ENCODE results near the gene PLD5. TPM values are rescaled to one million over a fixed set of nuclear protein-coding genes. Genes with fewer than 3 reads are reported as not detected.
"Not testable (repeated sequence)": the region's sequence is repeated elsewhere in the genome, so short reads cannot be mapped to it uniquely, and the experiment has no call there.

PLD5 gene
- total RNA-seq, 1 donor from 2014 or later, result 6.6 TPM

DNA sequence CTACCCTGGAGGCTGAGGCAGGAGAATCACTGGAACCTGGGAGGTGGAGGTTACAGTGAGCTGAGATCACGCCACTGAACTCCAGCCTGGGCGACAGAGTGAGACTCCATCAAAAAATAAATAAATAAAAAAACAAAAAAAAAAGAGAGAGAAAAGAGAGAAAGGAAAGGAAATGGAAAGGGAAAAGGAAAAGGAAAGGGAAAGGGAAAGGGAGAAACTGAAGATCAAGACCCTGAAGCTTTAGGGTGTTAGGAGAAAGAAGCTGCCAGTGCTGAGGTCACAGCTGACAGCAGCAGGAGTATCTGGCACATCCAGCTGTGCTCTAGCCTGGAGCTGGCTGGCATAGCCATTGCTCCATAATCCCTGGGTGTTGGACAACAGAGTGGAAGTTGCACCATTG lies 257.5 kb downstream of the PLD5 start:
- H3K4me1 ChIP-seq; H3K27ac ChIP-seq; intact Hi-C loops (cut with DNase I); DNase-seq (ENCODE audit: low spot score in 2 of 2); H3K36me3 ChIP-seq; H3K27me3 ChIP-seq; H3K4me3 ChIP-seq; H3K9me3 ChIP-seq: not testable (repeated sequence)

DNA sequence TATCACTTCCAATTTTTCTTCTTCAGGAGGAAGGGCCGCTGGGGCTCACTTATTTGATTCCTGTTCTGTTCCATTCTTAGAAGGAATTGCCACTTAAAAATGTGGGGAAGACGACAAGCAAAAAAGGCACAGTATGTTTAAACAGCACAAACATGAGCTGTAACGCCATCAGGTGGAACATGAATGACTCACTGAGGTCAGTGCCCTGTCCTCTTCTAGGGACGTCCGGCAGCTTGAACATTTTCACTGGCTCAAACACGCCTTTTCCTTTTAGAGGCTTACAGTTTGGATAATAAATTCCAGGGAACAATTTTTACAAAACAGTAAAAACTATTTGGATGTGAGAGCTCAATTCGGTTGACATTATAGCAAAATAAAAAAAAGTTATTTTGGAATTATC lies 260.1 kb downstream of the PLD5 start:
- H3K27ac ChIP-seq; H3K9me3 ChIP-seq; H3K4me3 ChIP-seq; intact Hi-C loops (cut with DNase I); DNase-seq (ENCODE audit: low spot score in 2 of 2); H3K27me3 ChIP-seq; H3K4me1 ChIP-seq: not testable (repeated sequence)
- H3K36me3 ChIP-seq, result peaks cover 0 to 17% of the 10 kb centered on the region in 2 donors

DNA sequence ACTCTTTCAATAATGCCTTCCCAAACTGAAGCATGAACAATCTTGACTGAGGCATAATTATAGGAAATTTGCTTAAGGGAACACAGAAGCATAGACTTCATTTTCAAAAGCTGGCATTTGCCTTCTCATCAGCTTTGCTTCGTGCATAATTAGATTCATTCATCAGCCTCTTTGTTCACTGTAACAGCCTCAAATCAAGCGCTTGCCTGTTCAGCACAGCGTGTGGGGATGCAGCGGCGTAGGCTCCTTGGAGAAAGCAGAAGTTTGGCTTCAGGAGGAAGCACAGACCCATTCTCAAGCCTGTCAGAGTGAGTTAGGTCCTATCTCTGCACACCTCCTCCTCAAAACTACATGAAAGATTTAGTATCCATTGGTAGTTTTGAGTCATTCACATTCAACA lies 279.2 kb downstream of the PLD5 start:
- TF ChIP-seq, protein P1, sequence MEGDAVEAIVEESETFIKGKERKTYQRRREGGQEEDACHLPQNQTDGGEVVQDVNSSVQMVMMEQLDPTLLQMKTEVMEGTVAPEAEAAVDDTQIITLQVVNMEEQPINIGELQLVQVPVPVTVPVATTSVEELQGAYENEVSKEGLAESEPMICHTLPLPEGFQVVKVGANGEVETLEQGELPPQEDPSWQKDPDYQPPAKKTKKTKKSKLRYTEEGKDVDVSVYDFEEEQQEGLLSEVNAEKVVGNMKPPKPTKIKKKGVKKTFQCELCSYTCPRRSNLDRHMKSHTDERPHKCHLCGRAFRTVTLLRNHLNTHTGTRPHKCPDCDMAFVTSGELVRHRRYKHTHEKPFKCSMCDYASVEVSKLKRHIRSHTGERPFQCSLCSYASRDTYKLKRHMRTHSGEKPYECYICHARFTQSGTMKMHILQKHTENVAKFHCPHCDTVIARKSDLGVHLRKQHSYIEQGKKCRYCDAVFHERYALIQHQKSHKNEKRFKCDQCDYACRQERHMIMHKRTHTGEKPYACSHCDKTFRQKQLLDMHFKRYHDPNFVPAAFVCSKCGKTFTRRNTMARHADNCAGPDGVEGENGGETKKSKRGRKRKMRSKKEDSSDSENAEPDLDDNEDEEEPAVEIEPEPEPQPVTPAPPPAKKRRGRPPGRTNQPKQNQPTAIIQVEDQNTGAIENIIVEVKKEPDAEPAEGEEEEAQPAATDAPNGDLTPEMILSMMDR (IDR thresholded peaks at IDR 0.05), result no peak
- no peaks in the 10 kb centered on the region for H3K36me3 ChIP-seq
- no peak for DNase-seq (ENCODE audit: low spot score in 2 of 2)
- no peaks in the 10 kb centered on the region for H3K9me3 ChIP-seq
- no peak overlapping the region for H3K4me3 ChIP-seq
- H3K27me3 ChIP-seq, result no peaks in the 10 kb centered on the region
- no peaks in the 10 kb centered on the region for H3K4me1 ChIP-seq
- H3K27ac ChIP-seq, result no peak overlapping the region
- intact Hi-C loops (cut with DNase I), result no loop called here

DNA sequence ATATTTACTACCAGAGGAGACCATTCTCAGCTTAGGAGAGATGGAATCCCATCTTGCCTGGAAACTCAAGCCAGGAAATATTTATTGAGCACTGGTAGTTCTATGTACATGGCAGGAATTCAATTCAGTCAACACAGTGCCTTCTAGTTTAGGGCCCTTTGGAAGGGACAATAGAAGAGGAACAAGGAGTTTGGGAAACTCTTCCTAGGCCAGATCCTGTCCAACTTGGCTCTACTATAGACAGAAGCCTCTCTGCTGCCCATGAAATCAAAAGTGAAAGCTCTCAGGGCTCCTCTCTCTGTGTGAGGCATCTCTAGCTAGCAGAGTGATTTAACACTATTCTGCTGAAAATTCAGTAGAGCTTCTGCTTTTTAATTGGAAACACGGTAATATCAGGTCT lies 281.0 kb downstream of the PLD5 start:
- intact Hi-C loops (cut with DNase I), result no loop called here
- H3K4me3 ChIP-seq, result no peak overlapping the region
- TF ChIP-seq, protein P1 (IDR thresholded peaks at IDR 0.05), result no peak
- no peak for DNase-seq (ENCODE audit: low spot score in 2 of 2)
- H3K9me3 ChIP-seq, result no peaks in the 10 kb centered on the region
- no peak overlapping the region for H3K27ac ChIP-seq
- H3K4me1 ChIP-seq, result no peaks in the 10 kb centered on the region
- no peaks in the 10 kb centered on the region for H3K36me3 ChIP-seq
- no peaks in the 10 kb centered on the region for H3K27me3 ChIP-seq

DNA sequence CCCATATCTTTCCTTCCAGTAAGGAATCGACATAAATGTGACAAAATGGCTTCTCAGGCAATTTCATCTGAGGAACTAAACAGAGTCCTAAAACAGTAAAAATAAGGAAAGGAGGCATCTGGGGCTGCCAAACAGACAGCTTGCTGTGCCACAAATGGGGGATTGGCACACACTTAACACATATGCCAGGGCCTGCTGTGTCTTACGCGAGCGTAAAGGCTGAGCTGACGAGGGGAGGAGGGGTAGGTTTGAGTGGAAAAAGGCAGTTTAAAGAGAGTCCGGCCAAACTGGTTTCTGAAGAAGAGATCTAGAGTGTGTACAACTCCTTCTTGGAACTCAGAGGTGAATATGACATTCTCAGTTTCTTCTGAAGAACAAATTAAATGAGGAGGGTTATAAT lies 281.5 kb downstream of the PLD5 start:
- intact Hi-C loops (cut with DNase I), result no loop called here
- Histone ChIP-seq H3K36me3 (no peaks in the 10 kb centered on the region), H3K9me3 (no peaks in the 10 kb centered on the region), H3K27me3 (no peaks in the 10 kb centered on the region), H3K4me3 (no peak overlapping the region), H3K4me1 (no peaks in the 10 kb centered on the region), H3K27ac (no peak overlapping the region)
- no peak for DNase-seq (ENCODE audit: low spot score in 2 of 2)
- TF ChIP-seq, protein P1 (IDR thresholded peaks at IDR 0.05), result no peak

DNA sequence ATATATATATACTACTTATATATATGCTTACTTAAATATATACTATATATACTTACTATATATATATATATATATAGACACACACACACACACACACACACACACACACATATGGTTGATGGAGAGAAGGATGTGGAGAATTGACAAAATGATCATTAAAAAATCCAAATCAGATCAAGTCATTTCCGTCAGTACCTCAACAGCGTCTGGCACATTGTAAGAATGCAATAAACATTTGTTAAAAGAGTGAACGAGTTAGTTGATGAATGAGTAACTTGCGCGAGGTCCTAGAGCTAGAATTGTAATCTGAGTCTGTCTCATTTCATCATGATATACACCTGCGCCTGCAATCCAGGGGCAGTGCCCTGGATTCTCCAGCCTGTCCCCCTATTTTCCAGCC lies 282.6 kb downstream of the PLD5 start:
- no peak for DNase-seq (ENCODE audit: low spot score in 2 of 2)
- no peaks in the 10 kb centered on the region for H3K36me3 ChIP-seq
- no peaks in the 10 kb centered on the region for H3K27me3 ChIP-seq
- intact Hi-C loops (cut with DNase I), result no loop called here
- TF ChIP-seq, protein P1 (IDR thresholded peaks at IDR 0.05), result no peak
- H3K4me1 ChIP-seq, result no peaks in the 10 kb centered on the region
- no peak overlapping the region for H3K27ac ChIP-seq
- H3K4me3 ChIP-seq, result no peak overlapping the region
- H3K9me3 ChIP-seq, result no peaks in the 10 kb centered on the region

DNA sequence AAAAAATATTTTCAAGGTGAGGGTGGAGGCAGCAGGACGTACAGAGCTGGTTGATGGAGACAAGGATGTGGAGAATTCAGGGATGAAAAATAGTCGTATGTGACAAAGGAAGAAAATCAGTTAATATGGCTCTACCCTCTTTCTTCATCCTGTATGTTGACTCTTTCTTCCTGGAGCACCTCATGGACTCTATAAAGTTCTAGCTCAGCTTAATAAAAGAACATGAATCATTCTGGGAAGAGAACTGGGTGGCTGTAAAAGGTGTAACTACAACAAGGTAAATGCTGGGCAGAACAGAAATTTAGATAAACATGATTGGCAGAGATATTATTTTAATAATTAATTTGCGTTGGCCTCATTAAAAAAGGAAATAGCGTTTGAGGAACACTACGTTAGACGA lies 283.8 kb downstream of the PLD5 start:
- H3K4me3 ChIP-seq, result no peak overlapping the region

More for the DNA sequence above, 283.8 kb downstream of the PLD5 start:
- no peak overlapping the region for H3K27ac ChIP-seq
- no peak for DNase-seq (ENCODE audit: low spot score in 2 of 2)
- H3K27me3 ChIP-seq, result no peaks in the 10 kb centered on the region
- TF ChIP-seq, protein P1 (IDR thresholded peaks at IDR 0.05), result no peak
- intact Hi-C loops (cut with DNase I), result no loop called here
- no peaks in the 10 kb centered on the region for H3K9me3 ChIP-seq
- no peaks in the 10 kb centered on the region for H3K4me1 ChIP-seq
- H3K36me3 ChIP-seq, result no peaks in the 10 kb centered on the region
